ENCODE measurements around the gene PLCG2. TPM values are rescaled to one million over a fixed set of nuclear protein-coding genes. Genes with fewer than 3 reads are reported as not detected.
"Not testable (repeated sequence)": the region's sequence is repeated elsewhere in the genome, so short reads cannot be mapped to it uniquely, and the experiment has no call there.

Gene PLCG2
- total and polyA plus RNA-seq, 9 donors: 3.3 to 16.4 (median 5.6) TPM

DNA sequence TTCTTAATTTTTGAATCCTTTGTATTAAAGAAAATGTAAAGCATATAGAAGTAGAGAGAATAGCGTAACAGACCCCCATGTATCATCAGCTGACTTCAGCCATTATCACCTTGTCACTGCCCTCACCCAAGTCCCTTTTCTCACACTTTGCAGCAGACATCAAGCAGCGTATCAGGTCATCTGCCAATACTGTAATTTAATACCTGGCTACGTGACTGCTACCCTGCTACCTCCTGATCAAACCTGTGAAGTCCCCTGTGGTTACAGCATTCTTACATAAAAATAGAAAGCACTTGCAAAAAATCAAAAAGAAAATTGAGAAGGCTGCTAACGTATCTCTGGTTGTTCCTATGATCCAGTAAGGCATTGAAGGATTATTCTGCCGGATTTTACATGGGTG, 96.4 kb downstream of the PLCG2 start:
- intact Hi-C loops (cut with DNase I): no loop called here

DNA sequence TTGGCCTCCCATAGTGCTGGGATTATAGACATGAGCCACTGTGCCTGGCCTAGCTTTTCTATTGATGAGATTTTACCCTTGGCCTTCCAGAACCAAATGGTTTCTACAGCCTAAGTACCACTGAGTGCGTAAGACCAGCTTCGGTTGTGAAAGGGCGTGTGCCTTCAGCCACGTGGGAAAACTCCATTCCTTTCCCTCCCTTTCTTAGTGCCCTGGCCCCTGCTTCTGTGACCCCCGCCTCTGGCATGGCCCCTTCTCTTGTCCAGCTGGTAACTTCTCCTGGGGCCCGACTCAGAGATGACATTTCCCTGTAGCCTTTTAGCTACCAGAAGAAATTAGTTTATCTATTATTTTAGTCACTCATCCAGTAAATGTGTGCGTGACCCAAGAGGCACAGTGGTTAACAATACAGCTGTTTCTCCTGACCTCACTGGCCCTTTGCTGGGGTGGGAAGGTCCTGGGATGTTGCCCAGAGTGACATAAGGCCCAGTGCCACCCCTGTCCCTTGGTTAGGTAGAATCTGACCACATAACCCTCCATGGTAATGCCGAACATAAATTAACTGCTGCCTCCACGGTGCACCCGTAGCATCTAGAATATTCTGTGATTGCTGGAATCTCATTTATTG, 97.3 kb downstream of the PLCG2 start:
- Histone ChIP-seq H3K36me3 (no peaks in the 10 kb centered on the region), H3K27me3 (no peaks in the 10 kb centered on the region), H3K9me3 (no peaks in the 10 kb centered on the region), H3K4me1 (ENCODE audit: insufficient read depth) (no peaks in the 10 kb centered on the region), H3K27ac (no peak overlapping the region), H3K4me3 (no peak overlapping the region)
- no peak for DNase-seq
- WGBS, 3 donors: 73 to 75% (median 74%) methylated on average over 10 of the region's 10 CpGs
- TF ChIP-seq EP300 (IDR thresholded peaks at IDR 0.05) (no peak), POLR2A (IDR thresholded peaks at IDR 0.05) (no peak)
- TF ChIP-seq, protein P1, sequence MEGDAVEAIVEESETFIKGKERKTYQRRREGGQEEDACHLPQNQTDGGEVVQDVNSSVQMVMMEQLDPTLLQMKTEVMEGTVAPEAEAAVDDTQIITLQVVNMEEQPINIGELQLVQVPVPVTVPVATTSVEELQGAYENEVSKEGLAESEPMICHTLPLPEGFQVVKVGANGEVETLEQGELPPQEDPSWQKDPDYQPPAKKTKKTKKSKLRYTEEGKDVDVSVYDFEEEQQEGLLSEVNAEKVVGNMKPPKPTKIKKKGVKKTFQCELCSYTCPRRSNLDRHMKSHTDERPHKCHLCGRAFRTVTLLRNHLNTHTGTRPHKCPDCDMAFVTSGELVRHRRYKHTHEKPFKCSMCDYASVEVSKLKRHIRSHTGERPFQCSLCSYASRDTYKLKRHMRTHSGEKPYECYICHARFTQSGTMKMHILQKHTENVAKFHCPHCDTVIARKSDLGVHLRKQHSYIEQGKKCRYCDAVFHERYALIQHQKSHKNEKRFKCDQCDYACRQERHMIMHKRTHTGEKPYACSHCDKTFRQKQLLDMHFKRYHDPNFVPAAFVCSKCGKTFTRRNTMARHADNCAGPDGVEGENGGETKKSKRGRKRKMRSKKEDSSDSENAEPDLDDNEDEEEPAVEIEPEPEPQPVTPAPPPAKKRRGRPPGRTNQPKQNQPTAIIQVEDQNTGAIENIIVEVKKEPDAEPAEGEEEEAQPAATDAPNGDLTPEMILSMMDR (IDR thresholded peaks at IDR 0.05): no peak
- intact Hi-C loops (cut with DNase I): no loop called here

More for the DNA sequence above, 96.4 kb downstream of the PLCG2 start:
- H3K27me3 ChIP-seq: no peaks in the 10 kb centered on the region
- H3K9me3 ChIP-seq: no peaks in the 10 kb centered on the region
- no peak for DNase-seq
- WGBS, 3 donors: 64 to 71% (median 67%) methylated on average over 5 of the region's 5 CpGs
- no peak overlapping the region for H3K4me3 ChIP-seq
- H3K27ac ChIP-seq: no peak overlapping the region
- no peaks in the 10 kb centered on the region for H3K36me3 ChIP-seq
- no peaks in the 10 kb centered on the region for H3K4me1 ChIP-seq (ENCODE audit: insufficient read depth)
- TF ChIP-seq POLR2A (IDR thresholded peaks at IDR 0.05) (no peak), EP300 (IDR thresholded peaks at IDR 0.05) (no peak)
- TF ChIP-seq, protein P1 (IDR thresholded peaks at IDR 0.05): no peak

DNA sequence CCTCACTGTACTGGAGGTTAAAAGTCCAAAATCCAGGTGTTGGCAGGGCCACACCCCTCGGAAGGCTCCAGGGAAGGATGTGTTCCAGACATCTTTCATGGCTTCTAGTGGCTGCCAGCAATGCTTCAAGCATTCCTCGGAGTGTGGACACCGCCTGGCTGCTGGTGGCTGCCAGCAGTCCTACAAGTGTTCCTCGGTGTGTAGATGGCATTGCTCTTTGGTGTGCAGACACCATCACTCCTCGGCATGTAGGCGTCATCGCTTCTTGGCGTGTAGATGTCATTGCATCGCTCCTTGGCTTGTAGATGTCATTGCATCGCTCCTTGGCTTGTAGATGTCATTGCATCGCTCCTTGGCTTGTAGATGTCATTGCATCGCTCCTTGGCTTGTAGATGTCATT, 98.4 kb downstream of the PLCG2 start:
- H3K9me3 ChIP-seq; H3K27me3 ChIP-seq; H3K4me3 ChIP-seq; H3K4me1 ChIP-seq (ENCODE audit: insufficient read depth); DNase-seq; intact Hi-C loops (cut with DNase I); H3K27ac ChIP-seq; H3K36me3 ChIP-seq: not testable (repeated sequence)
- whole genome bisulfite sequencing, 3 donors: 92 to 95% (median 92%) methylated on average over 12 of the region's 12 CpGs

DNA sequence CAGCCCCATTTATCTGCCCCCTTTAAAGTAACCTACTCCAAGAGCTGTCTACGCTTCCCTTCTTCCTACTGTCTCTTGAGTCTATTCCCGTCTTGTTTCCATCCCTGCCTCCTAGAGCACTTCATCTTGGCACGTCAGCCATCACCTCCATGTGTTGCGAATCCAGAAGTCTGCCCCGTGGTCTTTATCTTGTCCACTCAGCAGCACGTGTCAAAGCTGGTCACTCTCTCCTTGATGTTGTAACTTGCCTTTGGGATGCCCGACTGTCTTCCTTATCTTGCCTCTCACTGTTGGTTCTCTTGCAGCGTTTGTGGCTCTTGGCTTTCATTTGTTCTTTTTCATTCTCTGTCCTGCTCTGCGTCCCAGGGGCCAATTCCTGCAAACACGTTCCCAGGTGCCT, 99.4 kb downstream of the PLCG2 start:
- intact Hi-C loops (cut with DNase I): no loop called here
- WGBS, 3 donors: 80 to 86% (median 83%) methylated on average over 10 of the region's 10 CpGs
- Histone ChIP-seq H3K4me1 (ENCODE audit: insufficient read depth) (no peaks in the 10 kb centered on the region), H3K27me3 (no peaks in the 10 kb centered on the region), H3K36me3 (no peaks in the 10 kb centered on the region), H3K4me3 (no peak overlapping the region), H3K9me3 (no peaks in the 10 kb centered on the region), H3K27ac (no peak overlapping the region)
- TF ChIP-seq EP300 (IDR thresholded peaks at IDR 0.05) (no peak), POLR2A (IDR thresholded peaks at IDR 0.05) (no peak)
- TF ChIP-seq, protein P1 (IDR thresholded peaks at IDR 0.05): no peak
- no peak for DNase-seq

DNA sequence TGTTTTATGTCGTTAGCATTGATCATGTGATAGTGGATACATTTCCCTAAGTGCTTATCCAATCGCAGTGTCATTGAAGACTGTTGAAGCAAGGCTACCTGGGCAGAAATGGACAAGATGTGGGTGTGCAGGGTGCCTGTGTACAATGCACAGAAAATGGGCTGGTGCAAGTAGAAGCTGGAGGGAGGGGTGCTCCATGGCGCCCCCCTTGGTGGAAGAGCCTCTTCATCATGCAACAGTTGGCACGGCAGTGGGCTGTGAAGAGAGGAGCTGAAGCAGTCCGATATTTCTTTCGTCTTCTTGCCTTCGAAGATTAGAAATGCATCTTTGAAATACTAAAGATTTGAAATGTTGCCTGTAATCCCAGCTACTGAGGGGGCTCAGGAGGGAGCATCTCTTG, 100.5 kb downstream of the PLCG2 start:
- WGBS, 3 donors: 60 to 72% (median 64%) methylated on average over 7 of the region's 7 CpGs
- no peak overlapping the region for H3K27ac ChIP-seq
- intact Hi-C loops (cut with DNase I): no loop called here
- no peaks in the 10 kb centered on the region for H3K9me3 ChIP-seq
- H3K36me3 ChIP-seq: no peaks in the 10 kb centered on the region
- H3K27me3 ChIP-seq: no peaks in the 10 kb centered on the region
- no peak overlapping the region for H3K4me3 ChIP-seq
- DNase-seq: no peak
- no peaks in the 10 kb centered on the region for H3K4me1 ChIP-seq (ENCODE audit: insufficient read depth)
- TF ChIP-seq, protein P1 (IDR thresholded peaks at IDR 0.05): no peak
- TF ChIP-seq EP300 (IDR thresholded peaks at IDR 0.05): no peak
- no peak for TF ChIP-seq POLR2A (IDR thresholded peaks at IDR 0.05)

Data from ovary (tissue), 9 donors.